Epithelial cell of proximal tubule (primary cell): ENCODE data around the gene KIAA1958. TPM values are rescaled to one million over a fixed set of nuclear protein-coding genes. Genes with fewer than 3 reads are reported as not detected.

Source experiments
- DNase-seq: peaks from one replicate; pipeline ENCODE4 v3.0.0-alpha.2; 2011; ENCODE audit warnings: low read depth
- H3K4me3 ChIP-seq: 2 replicates; pipeline ENCODE4 v1.5.1; 2011; ENCODE audit warnings: low read depth, mild to moderate bottlenecking, low read length
- total RNA-seq: library from RNA; depleted of rRNA; stranded (reverse); fragments of >200 nt; gene quantifications from 2 replicates; pipeline ENCODE4 v1.2.3, GENCODE V29; 2015
- TF ChIP-seq, protein P1 (sequence below): conservative IDR thresholded peaks from 2 replicates; pipeline ENCODE4 v1.5.1; 2012; ENCODE audit warnings: low read depth, mild to moderate bottlenecking, low read length

KIAA1958 gene
- total RNA-seq, 1 donor from 2014 or later: 3.4 TPM

DNA sequence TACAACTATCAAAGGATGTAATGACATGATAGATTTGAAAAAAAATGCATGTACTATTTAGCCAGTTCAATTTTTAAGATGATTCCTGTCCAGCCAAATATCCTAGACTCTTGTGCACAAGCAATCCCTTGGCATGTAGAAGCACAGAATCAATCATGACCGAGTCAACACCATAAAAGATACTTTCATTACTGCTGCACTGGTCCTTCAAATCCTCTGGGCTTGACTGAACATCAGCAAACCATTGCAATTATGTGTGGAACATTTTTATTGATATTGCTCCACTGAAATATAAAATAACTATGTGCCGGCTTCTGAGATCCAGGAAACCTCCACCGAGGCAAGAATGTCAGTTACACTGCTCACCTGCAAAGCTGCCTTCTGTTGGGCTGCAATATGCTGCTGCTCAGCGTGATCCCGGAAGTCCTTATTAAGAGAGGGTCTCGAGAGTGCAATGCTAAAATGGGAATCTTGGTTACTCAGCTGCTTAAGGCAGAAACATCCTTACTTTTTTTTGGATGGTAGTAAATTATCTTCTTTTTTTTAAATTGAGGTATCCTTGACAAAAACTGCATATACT is 202.6 kb downstream of the KIAA1958 start:
- H3K4me3 ChIP-seq: no peak overlapping the region
- no peak for DNase-seq
- TF ChIP-seq, protein P1, sequence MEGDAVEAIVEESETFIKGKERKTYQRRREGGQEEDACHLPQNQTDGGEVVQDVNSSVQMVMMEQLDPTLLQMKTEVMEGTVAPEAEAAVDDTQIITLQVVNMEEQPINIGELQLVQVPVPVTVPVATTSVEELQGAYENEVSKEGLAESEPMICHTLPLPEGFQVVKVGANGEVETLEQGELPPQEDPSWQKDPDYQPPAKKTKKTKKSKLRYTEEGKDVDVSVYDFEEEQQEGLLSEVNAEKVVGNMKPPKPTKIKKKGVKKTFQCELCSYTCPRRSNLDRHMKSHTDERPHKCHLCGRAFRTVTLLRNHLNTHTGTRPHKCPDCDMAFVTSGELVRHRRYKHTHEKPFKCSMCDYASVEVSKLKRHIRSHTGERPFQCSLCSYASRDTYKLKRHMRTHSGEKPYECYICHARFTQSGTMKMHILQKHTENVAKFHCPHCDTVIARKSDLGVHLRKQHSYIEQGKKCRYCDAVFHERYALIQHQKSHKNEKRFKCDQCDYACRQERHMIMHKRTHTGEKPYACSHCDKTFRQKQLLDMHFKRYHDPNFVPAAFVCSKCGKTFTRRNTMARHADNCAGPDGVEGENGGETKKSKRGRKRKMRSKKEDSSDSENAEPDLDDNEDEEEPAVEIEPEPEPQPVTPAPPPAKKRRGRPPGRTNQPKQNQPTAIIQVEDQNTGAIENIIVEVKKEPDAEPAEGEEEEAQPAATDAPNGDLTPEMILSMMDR: no peak

DNA sequence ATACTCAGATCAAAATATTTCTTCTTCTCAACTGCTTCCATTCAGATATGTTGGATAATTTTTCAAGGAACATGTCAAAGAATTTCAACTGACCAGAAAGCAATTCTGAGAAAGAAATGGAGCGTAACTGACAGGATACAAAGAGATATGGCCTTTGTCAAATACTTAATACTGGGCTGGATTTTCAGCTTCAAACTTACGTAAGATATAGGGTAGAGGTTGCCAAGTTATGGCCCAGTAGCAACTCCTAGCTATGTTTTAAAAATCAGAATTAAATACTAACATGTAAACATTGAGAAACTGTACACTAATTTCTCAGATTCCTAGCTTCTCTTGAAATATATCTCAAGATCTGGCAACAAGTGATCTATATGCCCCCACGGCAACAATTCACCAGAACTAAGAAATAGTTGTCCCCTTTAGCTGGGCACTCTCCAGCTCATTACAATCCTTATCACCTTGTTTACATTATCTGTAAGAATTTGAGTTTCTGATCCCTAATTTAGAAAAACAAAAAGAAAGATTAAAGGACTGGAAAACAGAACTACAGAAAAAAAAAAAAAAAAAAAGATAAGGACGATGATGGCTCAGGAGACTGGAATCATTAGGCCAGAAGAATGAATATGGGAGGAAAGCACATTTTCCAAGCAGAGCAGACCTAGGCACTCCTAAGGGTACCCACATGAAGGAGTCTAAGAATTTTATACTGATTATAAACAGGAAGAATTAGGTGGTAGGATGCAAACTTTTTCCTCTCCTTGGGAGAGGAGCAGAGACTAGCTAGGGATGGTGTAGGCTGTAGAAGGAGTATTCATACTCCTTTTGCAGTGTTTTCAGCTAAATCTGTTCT is 208.3 kb downstream of the KIAA1958 start:
- no peak for DNase-seq
- H3K4me3 ChIP-seq: no peak overlapping the region
- TF ChIP-seq, protein P1: no peak

DNA sequence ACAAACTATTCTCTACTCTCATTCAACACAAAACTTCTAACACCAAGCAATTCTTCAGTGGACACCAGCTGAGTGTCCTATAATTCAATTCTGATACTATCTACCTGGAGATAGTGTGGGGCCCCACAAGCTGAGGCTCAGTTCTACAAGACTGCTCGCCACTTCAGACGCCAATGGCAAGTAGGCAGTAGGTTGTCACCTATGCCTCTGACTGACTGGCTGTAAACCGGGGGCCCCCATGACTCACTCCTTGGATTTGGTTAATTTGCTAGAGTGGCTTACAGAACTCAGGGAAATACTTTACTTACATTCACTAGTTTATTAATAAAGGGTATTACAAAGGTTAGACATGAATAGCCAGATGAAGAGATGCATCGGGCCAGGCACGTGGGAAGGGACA is 209.8 kb downstream of the KIAA1958 start:
- TF ChIP-seq, protein P1: no peak

DNA sequence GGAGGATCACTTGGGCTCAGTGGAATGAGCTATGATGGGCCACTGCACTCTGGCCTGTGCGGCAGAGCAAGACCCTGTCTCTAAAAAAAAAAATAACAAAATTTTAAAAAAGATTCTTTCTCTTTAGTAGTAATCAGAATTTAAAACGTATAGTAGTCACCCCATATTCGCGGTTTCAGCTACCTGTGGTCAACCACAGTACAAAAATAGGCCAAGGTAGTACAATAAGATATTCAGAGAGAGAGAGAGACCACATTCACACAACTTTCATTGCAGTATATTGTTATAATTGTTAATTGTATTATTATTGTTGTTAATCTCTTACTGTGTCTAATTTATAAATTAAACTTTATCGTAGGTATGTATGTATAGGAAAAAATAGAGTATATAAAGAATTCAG is 212.6 kb downstream of the KIAA1958 start:
- H3K4me3 ChIP-seq: no peak overlapping the region
- TF ChIP-seq, protein P1: no peak
- no peak for DNase-seq

More for the DNA sequence above, 209.8 kb downstream of the KIAA1958 start:
- no peak overlapping the region for H3K4me3 ChIP-seq
- no peak for DNase-seq

DNA sequence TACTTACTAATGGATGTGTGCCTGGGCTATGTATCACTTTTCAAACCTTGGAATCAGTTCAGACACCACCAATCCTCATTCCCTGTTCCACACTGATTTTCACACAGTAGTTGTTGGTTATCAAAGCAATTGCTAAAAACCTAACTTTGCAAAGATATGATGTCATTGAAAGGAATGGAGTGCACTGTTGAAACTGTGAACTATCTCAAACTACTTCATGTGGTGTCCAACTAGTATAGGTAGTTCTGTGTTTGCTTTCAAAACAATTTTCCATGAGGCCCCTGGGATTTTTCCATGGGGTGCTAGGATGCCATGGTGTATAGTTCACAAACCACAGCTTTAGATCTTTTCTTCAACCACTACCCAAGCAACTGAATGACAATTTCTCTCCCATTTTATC is 213.5 kb downstream of the KIAA1958 start:
- TF ChIP-seq, protein P1: no peak
- DNase-seq: no peak
- no peak overlapping the region for H3K4me3 ChIP-seq

DNA sequence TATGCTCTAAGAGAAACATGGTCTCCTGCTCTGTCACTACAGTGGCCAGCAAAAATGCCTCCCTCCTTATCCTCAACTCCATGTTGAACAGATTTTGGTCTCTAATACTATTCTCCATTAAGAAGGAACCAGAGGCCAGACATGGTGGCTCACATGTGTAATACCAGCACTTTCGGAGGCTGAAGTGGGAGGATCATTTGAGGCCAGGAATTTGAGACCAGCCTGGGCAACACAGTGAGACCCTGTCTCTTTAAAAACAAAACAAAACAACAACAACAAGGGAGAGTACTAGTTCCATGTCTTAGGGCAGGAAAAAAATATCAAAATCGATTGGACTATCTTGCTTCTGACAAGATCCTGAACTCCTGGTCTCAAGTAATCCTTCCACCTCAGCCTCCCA is 216.7 kb downstream of the KIAA1958 start:
- no peak overlapping the region for H3K4me3 ChIP-seq
- DNase-seq: no peak
- TF ChIP-seq, protein P1: no peak
